Nephron progenitor cell (in vitro differentiated cells): ENCODE measurements around the gene TAB2.

Source experiments
- DNase-seq: peaks from one replicate; pipeline ENCODE4 v3.0.0; 2021
- H3K27ac Mint-ChIP-seq: 2 replicates; pipeline ENCODE4 v1.8.0; 2021; ENCODE audit warnings: mild to moderate bottlenecking, moderate library complexity, mixed read lengths
- H3K27me3 Mint-ChIP-seq: 2 replicates; pipeline ENCODE4 v1.8.0; 2021; ENCODE audit warnings: mild to moderate bottlenecking, low read depth, mixed read lengths; ENCODE audit not compliant: poor library complexity
- H3K36me3 Mint-ChIP-seq: 2 replicates; pipeline ENCODE4 v1.8.0; 2021; ENCODE audit warnings: low read depth, mixed read lengths
- H3K4me1 Mint-ChIP-seq: 2 replicates; pipeline ENCODE4 v1.8.0; 2021; ENCODE audit warnings: mixed read lengths
- H3K4me3 Mint-ChIP-seq: 2 replicates; pipeline ENCODE4 v1.8.0; 2021; ENCODE audit warnings: mild to moderate bottlenecking, moderate library complexity, mixed read lengths
- H3K9me3 Mint-ChIP-seq: 2 replicates; pipeline ENCODE4 v1.8.0; 2021; ENCODE audit warnings: mild to moderate bottlenecking, moderate library complexity, mixed read lengths
- CTCF ChIP-seq: fragments of 200-600 bp; sonication (generic); IDR thresholded peaks from 2 replicates; pipeline ENCODE4 v1.5.0; 2021; ENCODE audit warnings: antibody characterized with exemption

The TAB2 gene

GRCh38 chr6:149359440-149359839 lies 41.9 kb downstream of the TAB2 start:
- Mint-ChIP-seq H3K4me3 (no peak overlapping the region), H3K36me3 (peaks cover 47% of the 10 kb centered on the region), H3K4me1 (no peaks in the 10 kb centered on the region), H3K27ac (no peak overlapping the region), H3K27me3 (no peaks in the 10 kb centered on the region), H3K9me3 (peaks cover 4% of the 10 kb centered on the region)
- no peak for TF ChIP-seq CTCF
- no peak for DNase-seq

- H3K27me3 Mint-ChIP-seq: no peaks in the 10 kb centered on the region
- no peaks in the 10 kb centered on the region for H3K4me1 Mint-ChIP-seq
- peaks cover 47% of the 10 kb centered on the region for H3K36me3 Mint-ChIP-seq
- no peak overlapping the region for H3K4me3 Mint-ChIP-seq
- peaks cover 4% of the 10 kb centered on the region for H3K9me3 Mint-ChIP-seq
- no peak overlapping the region for H3K27ac Mint-ChIP-seq
- DNase-seq: no peak
- no peak for TF ChIP-seq CTCF
Observed at GRCh38 chr6:149360536-149360935, 43.0 kb downstream of the TAB2 start.

GRCh38 chr6:149362289-149362688 lies 44.8 kb downstream of the TAB2 start:
- peaks cover 4% of the 10 kb centered on the region for H3K9me3 Mint-ChIP-seq
- DNase-seq: no peak
- peaks cover 44% of the 10 kb centered on the region for H3K36me3 Mint-ChIP-seq
- H3K4me3 Mint-ChIP-seq: no peak overlapping the region
- H3K27me3 Mint-ChIP-seq: no peaks in the 10 kb centered on the region
- no peak for TF ChIP-seq CTCF
- no peak overlapping the region for H3K27ac Mint-ChIP-seq
- H3K4me1 Mint-ChIP-seq: no peaks in the 10 kb centered on the region

- H3K36me3 Mint-ChIP-seq: peaks cover 40% of the 10 kb centered on the region
- no peak for TF ChIP-seq CTCF
- H3K4me3 Mint-ChIP-seq: no peak overlapping the region
- H3K27ac Mint-ChIP-seq: no peak overlapping the region
- DNase-seq: no peak
- H3K9me3 Mint-ChIP-seq: peaks cover 4% of the 10 kb centered on the region
- no peaks in the 10 kb centered on the region for H3K4me1 Mint-ChIP-seq
- H3K27me3 Mint-ChIP-seq: no peaks in the 10 kb centered on the region
Observed at GRCh38 chr6:149363154-149363553, 45.6 kb downstream of the TAB2 start.

GRCh38 chr6:149364557-149364956 lies 47.0 kb downstream of the TAB2 start:
- Mint-ChIP-seq H3K36me3 (peaks cover 27% of the 10 kb centered on the region), H3K4me3 (no peak overlapping the region), H3K4me1 (no peaks in the 10 kb centered on the region), H3K27ac (no peak overlapping the region), H3K9me3 (peaks cover 4% of the 10 kb centered on the region), H3K27me3 (no peaks in the 10 kb centered on the region)
- DNase-seq: no peak
- TF ChIP-seq CTCF: no peak

- H3K4me3 Mint-ChIP-seq: no peak overlapping the region
- H3K27ac Mint-ChIP-seq: no peak overlapping the region
- no peaks in the 10 kb centered on the region for H3K4me1 Mint-ChIP-seq
- H3K27me3 Mint-ChIP-seq: no peaks in the 10 kb centered on the region
- H3K9me3 Mint-ChIP-seq: peaks cover 2% of the 10 kb centered on the region
- no peak for TF ChIP-seq CTCF
- no peak for DNase-seq
- peaks cover 21% of the 10 kb centered on the region for H3K36me3 Mint-ChIP-seq
Observed at GRCh38 chr6:149365197-149365596, 47.7 kb downstream of the TAB2 start.
